ENCODE data around the gene SPTLC1.
A peak's percentile ranks its signal among the peaks of the same experiment; 100 is the strongest.

- TF ChIP-seq CTCF (IDR thresholded peaks at IDR 0.05) (peak in 1 of 3 experiments; percentile 43), POLR2A (IDR thresholded peaks at IDR 0.05; ENCODE audit: low read depth) (peak; percentile 84), POLR2AphosphoS5 (IDR thresholded peaks at IDR 0.05) (peak; percentile 98 to 100)
Measured at GRCh38 chr9:92115071-92115858, at the start of gene SPTLC1.
